GM12878 (cell line): ENCODE measurements around the gene IL18RAP. TPM values are rescaled to one million over a fixed set of nuclear protein-coding genes. Genes with fewer than 3 reads are reported as not detected.
A peak's percentile ranks its signal among the peaks of the same experiment; 100 is the strongest.

Experiments used
- ATAC-seq: fragments of 200-7000 bp; cut with Tn5 transposase; 3 replicates; pipeline ENCODE4 v1.9.1; 2020; ENCODE audit warnings: mild to moderate bottlenecking, moderate library complexity
- BruUV-seq: library from RNA; stranded (reverse); fragments of 400-500 nt; replicated peaks from 2 replicates; lab custom pipeline; 2021; lab: Mats Ljungman, UMichigan
- CTCF ChIA-PET: fragments of 300-600 bp; sonication (Branson Sonifier 250); formaldehyde crosslinking; extraction: SDS; loops from one replicate; lab custom pipeline; 2021; ENCODE audit warnings: inconsistent platforms; lab: Yijun Ruan, JAX
- POLR2A ChIA-PET: fragments of 350-600 bp; formaldehyde crosslinking; extraction: SDS; loops from one replicate; lab custom pipeline; 2021; ENCODE audit warnings: inconsistent platforms; lab: Charles Lee
- RAD21 ChIA-PET: fragments of 300-600 bp; sonication (Branson Sonifier 250); formaldehyde crosslinking; loops from one replicate; lab custom pipeline; 2023; ENCODE audit warnings: antibody characterized with exemption; ENCODE audit not compliant: unreplicated experiment; lab: Charles Lee
- SMC1A ChIA-PET: fragments of 300-600 bp; sonication (Branson Sonifier 250); formaldehyde crosslinking; loops from one replicate; lab custom pipeline; 2023; ENCODE audit not compliant: unreplicated experiment, uncharacterized antibody; lab: Charles Lee
- DNase-seq: peaks from one replicate; pipeline ENCODE4 v3.0.0-alpha.2; 2011; ENCODE audit warnings: low read depth, low spot score
- FAIRE-seq: peaks from 3 replicates; lab custom pipeline; 2011; peaks lifted over from hg19 to GRCh38; lab: Jason Lieb, UNC
- H2AFZ ChIP-seq: 2 replicates; pipeline ENCODE4 v1.6.0; 2011; ENCODE audit warnings: low read depth, low read length, control low read depth; ENCODE audit not compliant: control insufficient read depth
- H3K27ac ChIP-seq: 2 replicates; pipeline ENCODE4 v1.5.1; 2011; ENCODE audit warnings: control low read depth; ENCODE audit not compliant: control insufficient read depth, insufficient read depth
- H3K27me3 ChIP-seq, 2 experiments: replicated peaks in 1 of 2; 2 replicates each; pipeline versions ENCODE4 v1.6.0 to v1.6.1; 2011; ENCODE audit warnings: low read length in 1 of 2; ENCODE audit not compliant: control insufficient read depth in 2 of 2, insufficient read depth in 2 of 2
- H3K36me3 ChIP-seq, 2 experiments: 2 replicates each; pipeline ENCODE4 v1.5.1; 2011; ENCODE audit warnings: low read length in 1 of 2; ENCODE audit not compliant: control insufficient read depth in 2 of 2, insufficient read depth in 2 of 2
- H3K4me1 ChIP-seq: 2 replicates; pipeline ENCODE4 v1.6.1; 2011; ENCODE audit warnings: mild to moderate bottlenecking, low read length, moderate library complexity, mixed read lengths; ENCODE audit not compliant: control insufficient read depth, insufficient read depth
- H3K4me2 ChIP-seq: 2 replicates; pipeline ENCODE4 v1.6.0; 2011; ENCODE audit warnings: control low read depth; ENCODE audit not compliant: control insufficient read depth, insufficient read depth
- H3K4me3 ChIP-seq: fragments of 200-600 bp; sonication (generic); 2 replicates; pipeline ENCODE4 v1.5.1; 2016
- H3K79me2 ChIP-seq: 2 replicates; pipeline ENCODE4 v1.6.0; 2011; ENCODE audit warnings: low read length; ENCODE audit not compliant: control insufficient read depth, insufficient read depth
- H3K9ac ChIP-seq: 2 replicates; pipeline ENCODE4 v1.8.0; 2011; ENCODE audit warnings: low read length, control low read depth, mixed read lengths; ENCODE audit not compliant: control insufficient read depth, insufficient read depth
- H3K9me3 ChIP-seq: replicated peaks from 3 replicates; pipeline ENCODE4 v1.5.1; 2011; ENCODE audit warnings: mild to moderate bottlenecking, low read length; ENCODE audit not compliant: control insufficient read depth, insufficient read depth
- H4K20me1 ChIP-seq: 2 replicates; pipeline ENCODE4 v1.6.0; 2011; ENCODE audit not compliant: control insufficient read depth, insufficient read depth
- ASH2L ChIP-seq: fragments of 300-600, 200-600 bp; sonication (generic); IDR thresholded peaks from 2 replicates; pipeline ENCODE4 v1.6.1; 2017; ENCODE audit warnings: low read depth, mild to moderate bottlenecking, borderline replicate concordance
- ATF2 ChIP-seq: IDR thresholded peaks from 2 replicates; pipeline ENCODE4 v1.6.1; 2012; ENCODE audit warnings: low read length, inconsistent platforms
- CBFB ChIP-seq: IDR thresholded peaks from 2 replicates; pipeline ENCODE4 v1.6.1; 2016; ENCODE audit warnings: antibody characterized with exemption, low read depth
- CREM ChIP-seq: IDR thresholded peaks from 2 replicates; pipeline ENCODE4 v1.6.1; 2014; ENCODE audit warnings: antibody characterized with exemption, low read depth
- E2F4 ChIP-seq: IDR thresholded peaks from 2 replicates; pipeline ENCODE4 v1.6.1; 2012; ENCODE audit warnings: low read depth, low read length, improper control_type of control experiment
- IKZF1 ChIP-seq: fragments of 450-650 bp; conservative IDR thresholded peaks from 2 replicates; pipeline ENCODE4 v1.6.1; 2017; ENCODE audit warnings: antibody characterized with exemption, mild to moderate bottlenecking
- LARP7 ChIP-seq: fragments of 450-650 bp; IDR thresholded peaks from 2 replicates; pipeline ENCODE4 v1.6.1; 2017; ENCODE audit warnings: mild to moderate bottlenecking
- MEF2A ChIP-seq: IDR thresholded peaks from 2 replicates; pipeline ENCODE4 v1.6.1; 2011; ENCODE audit warnings: low read depth, mild to moderate bottlenecking, low read length, moderate library complexity; ENCODE audit not compliant: insufficient read depth
- POLR2A ChIP-seq: IDR thresholded peaks from 2 replicates; pipeline ENCODE4 v1.6.1; 2011; ENCODE audit warnings: low read depth, mild to moderate bottlenecking, low read length
- RAD21 ChIP-seq: IDR thresholded peaks from 2 replicates; pipeline ENCODE4 v1.6.1; 2011; ENCODE audit warnings: mild to moderate bottlenecking, low read depth, low read length, moderate library complexity; ENCODE audit not compliant: insufficient read depth
- REST ChIP-seq: IDR thresholded peaks from 2 replicates; pipeline ENCODE4 v1.6.1; 2012; ENCODE audit warnings: mild to moderate bottlenecking, low read depth, low read length
- RUNX3 ChIP-seq: IDR thresholded peaks from 2 replicates; pipeline ENCODE4 v1.6.1; 2012; ENCODE audit warnings: low read length, inconsistent platforms
- SMARCA5 ChIP-seq: fragments of 450-650 bp; IDR thresholded peaks from 2 replicates; pipeline ENCODE4 v1.6.1; 2017; ENCODE audit warnings: mild to moderate bottlenecking
- SREBF1 ChIP-seq: IDR thresholded peaks from 2 replicates; pipeline ENCODE4 v1.6.1; 2012; ENCODE audit warnings: mild to moderate bottlenecking, low read length
- YY1 ChIP-seq: IDR thresholded peaks from 2 replicates; pipeline ENCODE4 v1.6.1; 2011; ENCODE audit warnings: low read depth, mild to moderate bottlenecking, low read length
- ZBED1 ChIP-seq: IDR thresholded peaks from 2 replicates; pipeline ENCODE4 v1.6.1; 2016; ENCODE audit warnings: borderline replicate concordance
- WGBS: methylation state at CpG from one replicate; pipeline ENCODE4 v1.1.6; 2016; ENCODE audit warnings: low lambda C conversion rate; ENCODE audit not compliant: insufficient replicate concordance, insufficient coverage; ENCODE audit errors: missing lambda C conversion rate; 5-methylcytosine and 5-hydroxymethylcytosine counted together
- in situ Hi-C: fragments of 300-500 bp; cut with MboI; formaldehyde crosslinking; loops from 9 replicates; pipeline ENCODE4 v1.14.3; 2018; ENCODE audit warnings: mixed read lengths
- intact Hi-C: fragments of 100-400 bp; cut with micrococcal nuclease; formaldehyde crosslinking; loops from one replicate; pipeline ENCODE4 v1.14.2; 2022; ENCODE audit not compliant: unreplicated experiment
- polyA plus RNA-seq, 11 experiments: library from polyadenylated mRNA; depleted of rRNA in 4 of 11; unstranded in 6 of 11; stranded (reverse) in 5 of 11; fragments of >200 nt; fragmentation: Nextera tagmentation in 4 of 11; fragmentation: Illumina TruSeq in 1 of 11; extraction: Ambion mirVana in 4 of 11; extraction: Trizol in 1 of 11; gene quantifications; 1 replicate in 1 of 11; 2 replicates in 10 of 11; pipeline versions ENCODE4 v1.2.1 to v1.2.3, GENCODE V29; 2011 to 2016; ENCODE audit warnings: inconsistent platforms in 2 of 11, missing spikeins in 2 of 11, low read depth in 1 of 11
- total RNA-seq, 4 experiments: library from RNA; depleted of rRNA in 3 of 4; stranded (reverse); fragments of >200 nt in 3 of 4; fragmentation: Illumina TruSeq in 1 of 4; extraction: Trizol in 1 of 4; gene quantifications; 2 replicates each; pipeline versions ENCODE4 v1.2.1 to v1.2.3, GENCODE V29; 2013 to 2021
- TF ChIP-seq, protein P1 (sequence below): IDR thresholded peaks from 2 replicates; pipeline ENCODE4 v1.6.1; 2011; ENCODE audit warnings: borderline replicate concordance, low read depth, mild to moderate bottlenecking, moderate library complexity, low read length; ENCODE audit not compliant: insufficient read depth, poor library complexity, severe bottlenecking

IL18RAP gene
- total and polyA plus RNA-seq, 10 of the 15 experiments (the other 5 are each of a cell fraction or from before 2014, with no cell fraction given): 0.37 to 1.6 (median 0.75) TPM; not detected in 1

GRCh38 chr2:102386867-102387541 is 36.0 kb upstream of the IL18RAP start:
- FAIRE-seq (no peak), ATAC-seq (peak; percentile 65), DNase-seq (peak; percentile 30)
- no peaks in the 10 kb centered on the region for H4K20me1 ChIP-seq
- no peak overlapping the region for H3K4me3 ChIP-seq
- no peak overlapping the region for H3K4me2 ChIP-seq
- peaks cover 2 to 10% of the 10 kb centered on the region in 2 experiments; a peak in 3 of 4 replicates for H3K36me3 ChIP-seq
- ChIA-PET RAD21 (interaction anchor here (1.7 to 2.6 kb wide), 2 partner anchors 29 to 49 kb away, joined by 3 to 8 read pairs; no protein-coding TSS in a partner anchor), SMC1A (interaction anchor here (0.8 to 1.9 kb wide), 6 partner anchors 11 to 49 kb away, joined by 3 to 6 read pairs (median 4); no protein-coding TSS in a partner anchor), CTCF (interaction anchor here (0.8 kb wide), 1 partner anchor 27 kb away, joined by 3 read pairs; no protein-coding TSS in a partner anchor), POLR2A (no interaction called here)
- peaks cover 29% of the 10 kb centered on the region for H3K4me1 ChIP-seq
- 19% methylated on average over 3 of the region's 3 CpGs for WGBS
- H3K9ac ChIP-seq: no peak overlapping the region
- BruUV-seq: no TSS peak
- no peaks in the 10 kb centered on the region for H3K27me3 ChIP-seq
- H3K79me2 ChIP-seq: no peaks in the 10 kb centered on the region
- intact Hi-C loops (no loop called here), in situ Hi-C loops (no loop called here)
- H3K27ac ChIP-seq: peak overlapping the region; percentile 56
- peaks cover 16% of the 10 kb centered on the region for H3K9me3 ChIP-seq
- no peak overlapping the region for H2AFZ ChIP-seq
- TF ChIP-seq ZBED1 (peak; percentile 36; the same call in 1 of the 2 replicates), MEF2A (peak; percentile 87), ASH2L (no peak), SREBF1 (no peak), YY1 (peak; percentile 86), RAD21 (peak; percentile 20; the same call in 1 of the 2 replicates), E2F4 (no peak), ATF2 (peak; percentile 68; the same call in 1 of the 2 replicates), IKZF1 (0 out of 2 replicates have a peak, but pooled peaks have one; percentile 15), CREM (0 out of 2 replicates have a peak, but pooled peaks have one; percentile 8), SMARCA5 (no peak), RUNX3 (peak; percentile 59), LARP7 (0 out of 2 replicates have a peak, but pooled peaks have one; percentile 22), REST (no peak), CBFB (no peak), POLR2A (0 out of 2 replicates have a peak, but pooled peaks have one; percentile 16)
- TF ChIP-seq, protein P1, sequence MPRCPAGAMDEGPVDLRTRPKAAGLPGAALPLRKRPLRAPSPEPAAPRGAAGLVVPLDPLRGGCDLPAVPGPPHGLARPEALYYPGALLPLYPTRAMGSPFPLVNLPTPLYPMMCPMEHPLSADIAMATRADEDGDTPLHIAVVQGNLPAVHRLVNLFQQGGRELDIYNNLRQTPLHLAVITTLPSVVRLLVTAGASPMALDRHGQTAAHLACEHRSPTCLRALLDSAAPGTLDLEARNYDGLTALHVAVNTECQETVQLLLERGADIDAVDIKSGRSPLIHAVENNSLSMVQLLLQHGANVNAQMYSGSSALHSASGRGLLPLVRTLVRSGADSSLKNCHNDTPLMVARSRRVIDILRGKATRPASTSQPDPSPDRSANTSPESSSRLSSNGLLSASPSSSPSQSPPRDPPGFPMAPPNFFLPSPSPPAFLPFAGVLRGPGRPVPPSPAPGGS: peak; percentile 81
